Mucosa of stomach (tissue), 1 donor: ENCODE data around the gene TMC6.

ENCODE experiments used
- H3K27me3 ChIP-seq: one replicate; pipeline ENCODE4 v1.7.0; 2013; ENCODE audit warnings: mild to moderate bottlenecking, low read length; ENCODE audit not compliant: control insufficient read depth, insufficient read depth
- H3K36me3 ChIP-seq: one replicate; pipeline ENCODE4 v1.7.0; 2013; ENCODE audit warnings: low read length; ENCODE audit not compliant: control insufficient read depth, insufficient read depth
- H3K4me1 ChIP-seq: one replicate; pipeline ENCODE4 v1.7.0; 2013; ENCODE audit warnings: mild to moderate bottlenecking, low read length; ENCODE audit not compliant: control insufficient read depth, insufficient read depth
- H3K4me3 ChIP-seq: one replicate; pipeline ENCODE4 v1.7.0; 2013; ENCODE audit warnings: low read length
- H3K9ac ChIP-seq: one replicate; pipeline ENCODE4 v1.7.0; 2013; ENCODE audit warnings: mild to moderate bottlenecking, low read length, moderate library complexity
- H3K9me3 ChIP-seq: one replicate; pipeline ENCODE4 v1.7.0; 2013; ENCODE audit warnings: mild to moderate bottlenecking, low read length, moderate library complexity; ENCODE audit not compliant: control insufficient read depth
- donor health status: Pancreatic carcinoma.

TMC6 gene

DNA sequence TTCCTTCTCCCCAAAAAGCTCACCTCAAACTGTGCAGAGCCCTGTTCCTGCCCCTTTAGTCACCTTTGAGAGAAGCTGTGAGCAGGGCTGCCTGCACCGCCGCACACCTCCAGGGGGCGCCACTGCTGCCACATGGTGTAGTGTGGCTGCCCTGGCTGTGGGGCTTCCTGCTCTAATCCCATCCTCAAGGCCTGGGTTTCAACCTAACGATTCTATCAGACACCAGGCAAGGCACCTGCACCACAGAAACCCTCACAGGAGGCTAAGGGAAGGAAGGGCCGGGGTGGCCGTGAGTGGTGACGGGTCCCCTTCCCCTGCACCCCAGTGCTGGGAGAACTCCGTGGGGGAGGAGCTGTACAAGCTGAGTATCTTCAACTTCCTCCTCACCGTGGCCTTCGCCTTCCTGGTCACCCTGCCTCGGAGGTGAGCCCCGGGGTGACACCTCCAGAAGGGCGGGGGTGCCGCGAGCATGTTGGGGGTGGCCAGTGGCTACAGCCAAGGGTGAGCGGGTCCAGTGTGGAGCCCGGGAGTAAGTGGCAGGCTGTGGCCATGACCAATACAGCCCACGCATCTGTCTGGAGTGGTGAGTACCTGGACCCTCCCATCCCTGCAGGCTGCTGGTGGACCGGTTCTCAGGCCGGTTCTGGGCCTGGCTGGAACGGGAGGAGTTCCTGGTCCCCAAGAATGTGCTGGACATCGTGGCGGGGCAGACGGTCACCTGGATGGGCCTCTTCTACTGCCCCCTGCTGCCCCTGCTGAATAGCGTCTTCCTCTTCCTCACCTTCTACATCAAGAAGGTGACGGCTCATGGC is 9.0 kb upstream of the TMC6 start:
- Histone ChIP-seq H3K9ac (no peak overlapping the region), H3K4me1 (peaks cover 42% of the 10 kb centered on the region), H3K27me3 (peaks cover 1% of the 10 kb centered on the region), H3K36me3 (no peaks in the 10 kb centered on the region), H3K4me3 (no peak overlapping the region), H3K9me3 (no peaks in the 10 kb centered on the region)

- H3K36me3 ChIP-seq, result no peaks in the 10 kb centered on the region
- H3K4me3 ChIP-seq, result no peak overlapping the region
- peaks cover 10% of the 10 kb centered on the region for H3K27me3 ChIP-seq
- H3K9ac ChIP-seq, result no peak overlapping the region
- peaks cover 36% of the 10 kb centered on the region for H3K4me1 ChIP-seq
- no peaks in the 10 kb centered on the region for H3K9me3 ChIP-seq
Measured at GRCh38 chr17:78135858-78136500, 7.4 kb upstream of the TMC6 start.

- no peak overlapping the region for H3K9ac ChIP-seq
- H3K27me3 ChIP-seq, result peaks cover 16% of the 10 kb centered on the region
- peaks cover 28% of the 10 kb centered on the region for H3K4me1 ChIP-seq
- no peak overlapping the region for H3K4me3 ChIP-seq
- no peaks in the 10 kb centered on the region for H3K9me3 ChIP-seq
- H3K36me3 ChIP-seq, result no peaks in the 10 kb centered on the region
Measured at GRCh38 chr17:78134899-78135385, 6.4 kb upstream of the TMC6 start.

GRCh38 chr17:78133971-78134898 is 5.7 kb upstream of the TMC6 start:
- H3K4me1 ChIP-seq, result peaks cover 33% of the 10 kb centered on the region
- no peaks in the 10 kb centered on the region for H3K36me3 ChIP-seq
- no peak overlapping the region for H3K4me3 ChIP-seq
- H3K9ac ChIP-seq, result no peak overlapping the region
- no peaks in the 10 kb centered on the region for H3K9me3 ChIP-seq
- H3K27me3 ChIP-seq, result peaks cover 20% of the 10 kb centered on the region

DNA sequence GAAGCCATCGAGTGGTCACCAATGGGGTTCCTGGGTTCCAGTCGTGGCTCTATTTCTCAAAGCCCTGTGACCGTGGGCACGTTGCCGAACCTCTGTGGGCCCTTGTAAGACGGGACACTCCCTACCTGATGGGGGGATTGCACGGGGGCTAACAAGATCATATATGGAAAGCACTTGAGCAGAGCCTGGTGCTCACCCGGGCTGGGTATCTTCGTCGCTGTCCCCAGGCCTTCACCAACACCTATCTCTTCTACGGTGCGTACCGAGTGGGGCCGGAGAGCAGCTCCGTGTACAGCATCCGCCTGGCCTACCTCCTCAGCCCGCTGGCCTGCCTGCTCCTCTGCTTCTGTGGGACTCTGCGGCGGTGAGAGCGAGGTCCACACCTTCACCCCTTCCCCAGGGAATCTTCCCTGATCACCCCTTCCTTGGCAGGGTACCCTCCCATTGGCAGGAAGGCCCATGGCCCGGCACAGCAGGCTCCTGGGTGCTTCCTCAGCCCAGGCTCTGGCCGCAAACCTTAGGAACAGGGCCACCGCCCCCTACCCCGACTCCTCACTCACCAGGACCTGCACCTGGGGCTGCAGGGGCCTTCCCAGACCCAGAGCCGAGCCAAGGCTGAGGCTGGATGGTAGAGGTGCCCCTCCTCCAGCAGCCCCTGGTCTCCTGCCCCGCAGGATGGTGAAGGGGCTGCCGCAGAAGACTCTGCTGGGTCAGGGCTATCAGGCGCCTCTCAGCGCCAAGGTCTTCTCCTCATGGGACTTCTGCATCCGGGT is 4.8 kb upstream of the TMC6 start:
- H3K4me1 ChIP-seq, result peaks cover 38% of the 10 kb centered on the region
- H3K9me3 ChIP-seq, result no peaks in the 10 kb centered on the region
- H3K27me3 ChIP-seq, result peaks cover 23% of the 10 kb centered on the region
- no peaks in the 10 kb centered on the region for H3K36me3 ChIP-seq
- H3K4me3 ChIP-seq, result no peak overlapping the region
- no peak overlapping the region for H3K9ac ChIP-seq

GRCh38 chr17:78132767-78133178 is 4.2 kb upstream of the TMC6 start:
- Histone ChIP-seq H3K4me3 (no peak overlapping the region), H3K9ac (no peak overlapping the region), H3K27me3 (peaks cover 23% of the 10 kb centered on the region), H3K9me3 (no peaks in the 10 kb centered on the region), H3K4me1 (peaks cover 39% of the 10 kb centered on the region), H3K36me3 (no peaks in the 10 kb centered on the region)

DNA sequence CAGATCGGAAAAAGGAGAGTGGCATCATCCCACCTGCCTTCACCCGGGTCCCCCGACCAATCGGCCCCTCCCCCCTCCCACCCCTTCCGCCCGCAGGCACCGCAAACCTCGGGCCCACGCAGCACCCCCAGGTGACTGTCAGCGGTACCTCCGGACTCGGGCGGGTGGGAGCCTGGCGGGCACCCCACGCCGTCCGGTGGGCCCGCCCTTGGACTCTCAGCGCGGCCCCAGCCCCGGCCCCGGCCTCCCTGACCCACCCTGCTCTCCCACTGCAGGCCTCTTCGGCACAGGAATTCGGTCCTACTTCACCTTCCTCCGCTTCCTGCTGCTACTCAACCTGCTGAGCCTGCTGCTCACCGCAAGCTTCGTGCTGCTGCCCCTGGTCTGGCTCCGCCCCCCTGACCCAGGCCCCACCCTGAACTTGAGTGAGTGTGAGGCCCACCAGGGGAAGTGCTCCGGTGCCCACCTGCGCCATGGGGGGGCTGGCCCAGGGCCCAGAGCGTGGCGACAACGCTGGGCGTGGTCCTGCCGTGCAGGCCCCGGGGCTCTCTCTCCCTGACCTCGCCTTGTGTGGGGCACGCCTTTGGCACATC is 3.6 kb upstream of the TMC6 start:
- H3K4me3 ChIP-seq, result no peak overlapping the region
- H3K36me3 ChIP-seq, result no peaks in the 10 kb centered on the region
- H3K9me3 ChIP-seq, result no peaks in the 10 kb centered on the region
- H3K27me3 ChIP-seq, result peaks cover 23% of the 10 kb centered on the region
- peaks cover 39% of the 10 kb centered on the region for H3K4me1 ChIP-seq
- no peak overlapping the region for H3K9ac ChIP-seq

DNA sequence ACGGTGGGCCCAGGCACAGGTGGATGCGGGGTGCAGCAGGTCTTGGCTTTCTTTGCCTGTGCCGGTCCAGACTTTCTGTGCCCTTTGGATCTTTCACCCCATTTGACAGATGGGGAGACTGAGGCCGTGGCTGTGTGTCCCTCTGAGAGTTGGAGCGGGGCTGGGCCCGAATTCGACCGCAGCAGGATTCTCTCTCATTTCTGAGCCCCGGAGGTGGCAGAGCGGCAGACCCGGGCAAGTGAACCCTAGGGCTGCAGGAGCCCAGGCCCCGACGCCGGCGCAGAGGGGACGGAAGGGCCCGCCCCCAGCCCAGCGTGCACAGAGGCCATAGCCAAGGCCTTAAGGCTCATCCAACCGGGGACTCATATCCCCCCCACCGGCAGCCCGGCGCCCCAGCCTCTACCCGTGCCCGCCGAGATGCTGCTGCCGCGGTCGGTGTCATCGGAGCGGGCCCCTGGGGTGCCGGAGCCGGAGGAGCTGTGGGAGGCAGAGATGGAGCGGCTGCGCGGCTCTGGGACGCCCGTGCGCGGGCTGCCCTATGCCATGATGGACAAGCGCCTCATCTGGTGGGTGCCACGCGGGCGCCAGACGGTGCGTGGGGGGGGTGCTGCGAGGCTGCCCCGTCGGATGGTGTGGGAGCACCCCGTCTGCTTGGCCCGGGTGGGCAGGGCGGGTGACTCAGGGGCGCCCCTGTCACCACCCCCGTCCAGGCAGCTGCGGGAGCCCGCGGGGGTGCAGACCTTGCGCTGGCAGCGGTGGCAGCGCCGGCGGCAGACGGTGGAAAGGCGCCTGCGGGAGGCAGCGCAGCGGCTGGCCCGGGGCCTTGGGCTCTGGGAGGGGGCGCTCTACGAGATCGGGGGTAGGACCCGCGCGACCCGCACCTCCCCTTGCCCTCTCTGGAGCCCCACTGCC is 2.9 kb upstream of the TMC6 start:
- Histone ChIP-seq H3K27me3 (peaks cover 23% of the 10 kb centered on the region), H3K9ac (no peak overlapping the region), H3K4me3 (no peak overlapping the region), H3K9me3 (no peaks in the 10 kb centered on the region), H3K36me3 (no peaks in the 10 kb centered on the region), H3K4me1 (peaks cover 39% of the 10 kb centered on the region)

GRCh38 chr17:78130437-78131101 is 2.0 kb upstream of the TMC6 start, which contains the start of gene TMC8:
Gene TMC8 (plus strand): TSS chr17:78130771. CDS start chr17:78131589, 818 bp downstream.
- Histone ChIP-seq H3K36me3 (no peaks in the 10 kb centered on the region), H3K9me3 (no peaks in the 10 kb centered on the region), H3K4me1 (peaks cover 40% of the 10 kb centered on the region), H3K9ac (no peak within 1 kb of the TSS), H3K4me3 (no peak within 1 kb of the TSS), H3K27me3 (peaks cover 23% of the 10 kb centered on the region)

DNA sequence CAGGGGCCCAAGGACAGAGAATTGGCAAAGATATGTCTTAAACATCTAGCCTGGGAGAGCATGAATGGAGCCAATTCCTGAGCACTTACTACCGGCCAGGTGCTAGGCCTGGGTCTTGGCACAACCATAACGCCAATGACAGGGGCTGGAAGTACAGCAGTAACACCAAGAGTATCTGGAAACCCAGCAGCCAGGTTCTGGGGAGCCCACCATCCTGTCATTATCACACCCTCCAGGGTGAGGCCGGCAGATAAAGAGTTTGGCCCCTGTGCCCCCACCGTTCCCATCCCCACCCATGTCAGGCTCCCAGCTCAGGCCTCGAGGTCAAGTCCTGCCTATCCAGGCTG is 1.5 kb upstream of the TMC6 start:
- no peak overlapping the region for H3K4me3 ChIP-seq
- peaks cover 45% of the 10 kb centered on the region for H3K4me1 ChIP-seq
- H3K27me3 ChIP-seq, result peaks cover 23% of the 10 kb centered on the region
- no peaks in the 10 kb centered on the region for H3K36me3 ChIP-seq
- H3K9me3 ChIP-seq, result no peaks in the 10 kb centered on the region
- H3K9ac ChIP-seq, result no peak overlapping the region
